Middle frontal gyrus (tissue), 1 donor: ENCODE results near the gene KDM7A.
A peak's percentile ranks its signal among the peaks of the same experiment; 100 is the strongest.

Experiments
- DNase-seq: peaks from one replicate; pipeline ENCODE4 v3.0.0-alpha.2; 2015; ENCODE audit warnings: low spot score; ENCODE audit errors: extremely low spot score

KDM7A gene

GRCh38 chr7:140084142-140084655, 92.6 kb downstream of the KDM7A start:
- no peak for DNase-seq

- DNase-seq, result no peak
Measured at GRCh38 chr7:140082770-140083169, 94.0 kb downstream of the KDM7A start.

- no peak for DNase-seq
Measured at GRCh38 chr7:140081774-140082425, 94.9 kb downstream of the KDM7A start.

GRCh38 chr7:140080919-140081318, 95.9 kb downstream of the KDM7A start:
- no peak for DNase-seq

GRCh38 chr7:140079121-140079536, 97.7 kb downstream of the KDM7A start:
- DNase-seq, result no peak

GRCh38 chr7:140078392-140078791, 98.4 kb downstream of the KDM7A start:
- DNase-seq, result no peak

GRCh38 chr7:140074780-140075179, 102.0 kb downstream of the KDM7A start:
- no peak for DNase-seq

GRCh38 chr7:140070546-140070945, 106.2 kb downstream of the KDM7A start:
- no peak for DNase-seq

GRCh38 chr7:140069298-140069949, 107.4 kb downstream of the KDM7A start:
- no peak for DNase-seq

- DNase-seq, result no peak
Measured at GRCh38 chr7:140068033-140068432, 108.8 kb downstream of the KDM7A start.

GRCh38 chr7:140067052-140067451, 109.7 kb downstream of the KDM7A start:
- DNase-seq, result no peak

- DNase-seq, result peak; percentile 7
Measured at GRCh38 chr7:140062528-140063299, 114.1 kb downstream of the KDM7A start, which contains the start of gene PARP12. TSS of gene PARP12 (minus strand) at chr7:140062951. CDS start at chr7:140062847, 104 bp downstream.

GRCh38 chr7:140062118-140062527, 114.7 kb downstream of the KDM7A start:
- no peak for DNase-seq

- DNase-seq, result no peak
Measured at GRCh38 chr7:140061607-140061930, 115.2 kb downstream of the KDM7A start.

- DNase-seq, result no peak
Measured at GRCh38 chr7:140060788-140061606, 115.8 kb downstream of the KDM7A start.

GRCh38 chr7:140060243-140060630, 116.5 kb downstream of the KDM7A start:
- DNase-seq, result no peak

GRCh38 chr7:140059273-140060242, 117.2 kb downstream of the KDM7A start:
- DNase-seq, result no peak

GRCh38 chr7:140058517-140058916, 118.3 kb downstream of the KDM7A start:
- DNase-seq, result no peak

- DNase-seq, result no peak
Measured at GRCh38 chr7:140057143-140057535, 119.6 kb downstream of the KDM7A start.
